NCI-H1694 treated with DMSO at 0.1 percent for 48 hours (cell line): ENCODE data around the gene ADA.

Experiments
- DNase-seq: peaks from one replicate; lab custom pipeline; 2025; lab: John Stamatoyannopoulos, UW

Gene ADA

DNA sequence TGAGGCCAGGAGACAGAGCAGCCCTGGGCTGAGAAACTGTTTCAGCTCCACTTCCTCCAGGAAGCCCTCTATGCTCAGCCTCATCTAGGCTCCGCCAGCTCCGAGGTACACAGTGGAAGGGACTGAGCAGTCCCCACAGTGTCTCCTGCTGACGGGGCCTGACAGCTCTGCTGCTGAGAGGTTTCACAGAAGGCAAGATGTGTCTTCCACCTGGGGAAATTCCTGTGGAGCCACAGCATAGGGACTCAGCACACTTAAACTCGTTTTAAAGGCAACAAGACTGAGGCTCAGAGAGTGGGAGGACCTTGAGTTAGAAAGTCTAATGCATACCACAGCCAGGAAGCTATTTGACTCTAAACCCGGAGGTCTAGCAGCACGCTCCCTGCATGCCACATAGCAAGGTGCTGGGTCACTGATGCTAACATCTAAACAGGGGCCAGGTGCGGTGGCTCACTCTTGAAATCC lies 6.8 kb downstream of the ADA start:
- no peak for DNase-seq

DNA sequence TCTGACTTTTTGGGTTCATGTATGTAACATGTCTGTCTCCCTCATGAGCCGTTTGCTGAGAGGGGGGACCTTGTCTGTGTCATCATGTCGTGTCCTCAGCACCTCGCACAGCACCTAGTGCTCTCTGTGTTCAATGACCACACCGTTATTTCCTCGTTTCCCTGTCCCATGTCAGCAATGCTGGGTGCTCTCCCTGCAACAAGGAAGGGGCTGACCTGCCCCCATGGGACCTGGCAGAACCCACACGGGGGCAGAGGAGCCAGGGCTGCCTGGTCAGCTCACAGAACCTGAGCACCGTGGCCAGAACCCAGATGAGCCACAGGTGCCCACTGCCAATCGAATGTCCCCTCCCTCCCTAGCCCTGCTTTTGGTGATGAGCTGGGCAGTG lies 7.3 kb downstream of the ADA start:
- no peak for DNase-seq

DNA sequence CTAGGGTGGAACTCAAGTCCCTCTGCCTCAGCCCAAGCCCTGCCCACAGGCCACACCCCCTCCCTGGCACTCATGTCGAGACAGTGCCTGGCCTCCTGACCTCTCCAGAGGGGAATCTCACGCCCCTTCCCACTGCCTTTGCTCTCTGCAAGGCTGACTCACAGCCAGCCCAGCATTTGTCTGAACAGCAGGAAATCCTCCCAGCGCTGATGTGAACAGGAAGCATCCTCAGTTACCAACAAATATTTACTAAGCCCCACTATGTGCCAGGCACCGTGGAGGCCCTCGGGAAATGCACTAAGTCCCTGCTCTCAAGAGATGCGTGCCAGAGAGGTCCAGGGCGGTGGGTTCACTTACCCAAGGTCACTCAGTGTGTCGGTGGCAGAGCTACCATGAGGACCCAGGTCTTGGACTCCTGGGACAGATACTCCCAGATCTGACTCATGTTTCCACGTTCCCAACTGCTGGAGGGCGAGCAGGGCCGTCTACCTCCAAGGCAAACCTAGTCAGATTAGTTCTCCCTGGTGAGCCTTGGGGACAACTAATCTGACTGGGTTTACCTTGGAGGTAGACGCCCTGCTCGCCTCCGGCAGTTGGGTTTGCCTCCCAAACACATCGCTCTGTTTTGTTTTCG lies 7.8 kb downstream of the ADA start:
- no peak for DNase-seq

DNA sequence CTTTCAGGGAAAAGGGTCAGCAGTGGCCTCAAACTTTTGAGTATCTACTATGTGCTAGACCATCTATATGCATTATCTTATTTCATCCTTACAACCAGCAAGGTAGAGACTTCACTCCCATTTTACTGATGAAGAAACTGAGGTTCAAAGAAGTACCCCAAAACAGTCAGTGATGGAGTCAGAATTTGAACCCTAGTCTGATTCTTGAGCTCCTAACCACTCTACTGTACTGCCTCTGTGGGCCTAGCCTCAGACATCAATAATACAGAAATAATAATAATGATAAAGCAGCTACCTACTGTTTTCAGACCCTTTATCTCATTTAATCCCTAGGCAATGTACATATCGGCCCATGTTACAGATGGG lies 8.4 kb downstream of the ADA start:
- no peak for DNase-seq

DNA sequence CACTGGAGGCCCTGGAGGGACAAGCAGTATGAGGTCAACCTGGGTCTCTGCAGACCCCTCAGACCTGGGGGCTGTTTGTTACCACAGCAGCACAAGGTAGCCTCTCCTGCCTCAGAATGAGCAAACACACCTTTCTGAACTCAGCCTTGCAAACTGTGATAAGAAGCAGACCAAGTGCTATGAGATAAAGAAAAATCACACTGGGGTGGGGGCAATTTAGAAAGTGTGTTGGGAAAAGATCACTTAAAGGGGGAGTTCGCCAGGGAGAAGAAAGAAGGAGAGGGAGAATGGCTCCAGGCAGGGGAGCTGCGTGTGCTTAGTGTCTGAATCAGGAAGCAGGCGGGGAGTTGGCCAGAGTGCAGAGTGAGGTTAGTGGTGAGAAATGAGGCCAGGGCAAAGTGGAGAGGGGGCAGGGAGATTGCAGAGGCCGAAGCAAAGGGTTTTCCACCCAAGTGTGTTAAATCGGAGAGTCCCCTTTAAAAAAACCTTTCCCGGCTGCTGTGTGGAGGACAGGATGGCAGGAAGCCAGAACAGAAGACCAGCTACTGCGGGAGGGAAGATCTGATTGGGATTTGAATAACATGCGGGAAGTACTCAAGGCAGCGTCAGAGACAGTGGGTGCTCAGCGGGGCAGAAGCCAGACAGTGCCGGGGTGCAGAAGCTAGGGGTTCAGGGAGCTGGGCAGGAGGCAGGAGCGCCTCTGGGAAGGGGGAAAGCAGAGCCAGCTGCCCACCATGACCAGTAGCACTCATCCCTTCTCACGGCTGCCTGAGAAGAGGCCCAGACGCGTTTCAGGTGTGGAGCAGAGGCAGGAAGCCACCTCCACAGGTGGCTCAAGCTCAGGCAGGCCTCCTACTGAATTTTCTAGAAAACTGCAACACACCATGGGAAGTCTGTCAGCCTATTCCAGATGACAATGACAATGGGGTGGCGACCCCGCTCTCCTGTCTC lies 9.0 kb downstream of the ADA start:
- DNase-seq, result no peak

DNA sequence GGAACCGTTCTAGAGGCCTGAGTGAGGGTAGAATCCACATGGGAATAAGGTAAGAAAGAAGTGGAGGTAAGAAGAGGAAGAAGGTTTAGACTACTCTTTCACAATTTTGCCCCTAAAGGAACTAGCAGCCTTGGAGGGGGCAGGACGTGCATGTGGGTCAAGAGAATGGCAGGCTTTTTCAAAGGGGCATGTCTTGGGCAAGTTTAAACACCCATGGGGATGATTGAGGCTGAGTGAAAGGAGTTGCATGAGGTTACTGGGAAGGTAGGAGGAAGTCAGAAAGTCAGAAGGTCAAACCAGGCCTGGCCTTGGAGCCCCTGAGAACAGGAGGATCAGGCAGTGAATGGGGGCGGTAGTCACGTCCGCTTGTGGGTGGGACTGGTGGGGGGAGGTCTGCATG lies 10.2 kb downstream of the ADA start:
- no peak for DNase-seq

DNA sequence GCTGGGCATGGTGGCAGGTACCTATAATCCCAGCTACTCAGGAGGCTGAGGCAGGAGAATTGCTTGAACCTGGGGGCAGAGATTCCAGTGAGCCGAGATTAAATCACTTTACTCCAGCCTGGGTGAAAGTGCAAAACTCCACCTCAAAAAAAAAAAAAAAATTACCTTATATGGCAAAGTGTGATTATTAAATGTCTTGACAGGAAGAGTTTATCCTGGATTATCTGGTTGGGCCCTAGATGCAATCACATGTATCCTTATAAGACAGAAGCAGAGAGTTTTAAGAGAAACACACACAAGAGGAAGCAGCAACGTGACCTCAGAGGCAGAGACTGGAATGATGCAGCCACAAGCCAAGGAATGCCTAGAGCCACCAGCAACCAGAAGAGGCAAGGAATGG lies 11.0 kb downstream of the ADA start:
- no peak for DNase-seq

DNA sequence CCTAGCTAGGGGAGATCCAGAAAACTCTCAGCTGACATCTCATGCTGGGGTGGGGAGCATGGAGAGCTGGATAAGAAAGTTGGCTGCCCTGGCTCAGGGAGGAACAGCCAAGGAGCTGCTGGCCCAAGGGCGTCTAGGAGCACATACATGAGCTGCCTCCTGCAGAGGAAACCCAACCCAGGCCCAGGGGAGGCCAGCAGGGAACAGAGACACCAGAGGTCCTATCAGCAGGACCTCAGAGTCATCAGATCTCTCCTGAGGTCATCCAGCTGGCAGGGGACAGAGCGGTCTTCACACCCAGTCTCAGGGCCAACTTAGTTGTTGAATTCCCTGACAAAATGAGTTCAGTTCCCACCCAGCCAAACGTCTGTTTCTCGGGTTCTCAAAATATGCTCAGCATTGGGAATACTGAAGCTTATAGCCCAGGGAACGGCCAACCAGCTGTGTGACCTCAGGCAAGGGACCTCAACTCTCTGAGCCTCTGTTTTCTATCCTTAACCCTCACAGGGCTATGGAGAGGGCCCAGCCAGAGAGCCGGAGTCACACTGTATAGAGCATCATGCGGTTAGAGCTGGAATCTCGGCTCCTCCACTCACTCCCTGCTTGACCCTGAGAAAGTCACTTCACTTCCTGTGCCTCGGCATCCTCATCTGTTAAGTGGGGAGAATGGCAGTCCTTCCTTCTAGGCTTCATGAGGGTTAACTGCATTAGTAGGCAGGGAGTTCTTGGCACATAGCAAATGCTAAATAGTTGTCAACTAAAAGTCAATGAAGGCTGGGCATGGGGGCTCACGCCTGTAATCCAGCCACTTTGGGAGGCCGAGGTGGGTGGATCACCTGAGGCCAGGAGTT lies 13.8 kb downstream of the ADA start:
- DNase-seq, result no peak

DNA sequence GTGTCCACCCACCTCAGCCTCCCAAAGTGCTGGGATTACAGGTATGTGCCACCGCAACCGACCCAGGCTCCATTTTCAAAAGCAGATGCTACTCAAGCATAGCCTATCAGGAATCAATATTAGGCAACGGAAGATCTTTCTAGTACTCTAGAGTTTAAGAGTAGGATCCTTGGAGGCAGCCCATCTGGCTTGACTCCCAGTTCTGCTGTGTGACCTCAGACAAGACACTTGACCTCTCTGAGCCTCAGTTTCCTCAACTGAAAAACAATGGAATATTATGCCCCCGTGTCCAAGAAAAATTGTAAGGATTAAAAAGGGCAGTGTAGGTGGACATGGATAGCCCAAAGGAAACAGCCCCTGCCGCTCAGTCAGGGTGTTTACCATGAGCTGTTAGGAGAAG lies 14.5 kb downstream of the ADA start:
- no peak for DNase-seq

DNA sequence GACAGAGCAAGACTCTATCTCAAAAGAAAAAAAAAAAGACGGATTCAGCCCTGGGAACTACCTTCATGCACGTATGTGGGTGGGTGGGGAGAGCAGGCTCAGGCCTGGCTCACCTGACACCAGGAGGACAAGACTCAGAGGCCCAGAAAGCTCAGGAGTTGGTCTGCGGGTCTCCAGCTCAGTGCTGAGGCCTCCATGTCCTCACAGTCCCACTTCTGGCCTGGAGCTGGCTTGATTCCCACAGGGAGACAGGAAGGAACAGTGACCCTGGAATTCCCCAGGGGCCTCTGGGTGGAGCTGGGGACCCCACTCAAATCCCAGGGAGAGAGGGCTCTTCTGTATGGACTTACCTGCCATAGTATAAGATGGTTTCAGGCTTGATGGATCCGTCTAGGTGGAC lies 15.6 kb downstream of the ADA start:
- no peak for DNase-seq

DNA sequence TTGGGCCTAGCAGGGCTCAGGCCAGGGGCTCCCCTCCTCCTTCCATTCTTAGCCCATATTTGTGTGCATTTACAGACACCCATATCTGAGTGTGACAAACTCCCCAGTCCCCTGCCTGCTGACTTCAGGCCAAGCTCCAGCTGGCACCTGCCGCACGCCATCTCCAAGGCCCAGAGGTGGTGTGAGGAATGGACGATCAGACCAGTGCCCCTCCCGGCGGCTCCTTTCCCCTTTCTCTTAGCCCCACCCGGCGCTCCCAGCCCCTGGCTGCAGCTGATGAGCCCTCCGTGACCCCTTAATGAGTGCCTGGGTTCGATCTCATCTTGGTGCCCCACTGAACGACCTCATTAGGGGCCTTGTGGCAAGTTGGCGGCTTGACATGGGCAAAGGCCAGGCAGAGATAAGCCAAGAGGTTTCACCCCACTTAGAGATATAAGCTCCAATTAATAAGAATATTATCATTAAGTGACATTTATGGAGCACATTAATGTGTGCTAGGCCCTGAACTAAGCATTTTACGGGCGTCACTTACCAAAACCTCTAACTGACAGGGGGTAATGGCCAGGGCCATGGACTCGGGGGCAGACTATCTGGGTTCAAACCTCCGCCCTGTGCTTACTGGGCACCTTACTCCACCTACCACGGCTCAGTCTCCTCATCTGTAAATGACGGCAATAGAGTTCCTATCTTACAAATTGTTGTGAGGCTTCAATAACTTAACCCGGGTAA lies 17.5 kb downstream of the ADA start:
- no peak for DNase-seq

DNA sequence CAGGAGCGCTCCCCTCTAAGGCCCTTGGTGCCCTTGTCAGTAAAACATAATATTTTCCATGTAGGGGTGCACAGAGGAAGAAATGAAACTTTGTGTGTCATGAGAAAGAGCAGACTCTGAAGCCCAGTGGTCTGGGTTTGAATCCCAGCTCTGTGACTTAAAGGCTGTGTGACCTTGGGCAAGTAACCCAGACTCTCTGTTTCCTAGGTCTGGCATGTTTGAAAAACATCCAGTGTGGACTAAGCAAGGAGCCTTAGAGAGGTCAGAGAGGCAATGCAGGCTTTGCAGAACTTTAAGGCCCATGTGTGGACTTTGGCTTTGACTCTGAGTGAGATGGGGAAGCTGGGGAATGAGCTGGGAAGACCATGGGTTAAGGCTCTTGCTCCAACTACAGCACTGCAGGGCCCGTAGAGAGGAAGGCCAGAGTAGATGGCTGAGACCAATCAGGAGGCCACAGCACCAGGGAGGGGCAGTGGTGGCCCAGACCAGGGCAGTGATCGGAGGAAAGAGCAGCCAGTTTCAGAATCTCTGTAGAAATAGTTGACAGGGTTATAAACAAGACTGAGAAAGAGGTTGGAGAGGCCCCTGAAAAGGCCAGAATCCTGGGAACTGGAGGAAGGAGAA lies 18.2 kb downstream of the ADA start:
- no peak for DNase-seq

DNA sequence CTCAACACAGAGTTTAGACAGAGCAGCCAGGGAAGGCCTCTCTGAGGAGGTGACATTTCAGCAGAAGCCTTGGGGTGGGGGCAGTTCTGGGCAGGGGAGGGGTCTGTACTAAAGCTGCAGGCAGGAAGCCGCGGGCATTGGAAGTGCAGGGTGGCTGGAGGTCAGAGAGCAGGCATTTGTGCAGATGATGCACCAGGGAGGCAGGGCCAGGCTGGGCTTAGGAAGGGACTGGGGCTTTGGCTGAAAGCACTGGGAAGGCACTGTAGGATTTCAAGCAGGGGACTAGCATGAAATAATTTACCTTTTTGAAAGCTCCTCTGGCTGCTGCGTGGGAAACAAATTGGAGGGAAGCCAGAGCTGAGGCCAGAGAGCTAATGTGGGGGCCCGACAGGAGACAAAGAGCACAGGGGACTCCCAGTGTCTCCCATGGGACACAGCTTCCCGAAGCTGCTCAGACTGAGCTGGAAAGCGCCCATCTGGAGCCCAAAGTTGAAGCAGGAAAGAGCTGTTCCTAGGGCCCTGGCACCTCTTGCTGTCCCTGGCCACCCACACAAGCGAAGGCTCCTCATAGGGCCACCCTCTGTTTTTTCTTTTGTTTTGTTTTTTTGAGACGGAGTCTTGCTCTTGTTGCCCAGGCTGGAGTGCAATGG lies 19.3 kb downstream of the ADA start:
- DNase-seq, result no peak

DNA sequence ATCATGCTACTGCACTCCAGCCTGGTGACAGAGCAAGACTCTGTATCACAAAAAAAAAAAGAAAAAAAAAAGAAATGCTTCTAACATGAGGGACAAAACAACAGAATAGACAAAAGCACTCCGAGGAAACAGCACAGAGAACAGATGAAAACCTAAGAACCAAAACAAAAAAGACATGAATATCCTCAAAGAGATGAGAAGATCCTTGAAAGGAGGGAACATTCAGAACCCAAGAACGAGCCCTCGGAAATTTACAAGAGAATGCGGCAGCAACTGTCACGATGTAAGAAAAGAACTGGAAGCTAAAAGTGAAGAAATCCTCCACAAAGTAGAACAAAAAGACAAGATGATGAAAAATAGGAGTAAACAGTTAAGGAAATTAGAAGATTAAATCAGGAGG lies 21.2 kb downstream of the ADA start:
- DNase-seq, result no peak

DNA sequence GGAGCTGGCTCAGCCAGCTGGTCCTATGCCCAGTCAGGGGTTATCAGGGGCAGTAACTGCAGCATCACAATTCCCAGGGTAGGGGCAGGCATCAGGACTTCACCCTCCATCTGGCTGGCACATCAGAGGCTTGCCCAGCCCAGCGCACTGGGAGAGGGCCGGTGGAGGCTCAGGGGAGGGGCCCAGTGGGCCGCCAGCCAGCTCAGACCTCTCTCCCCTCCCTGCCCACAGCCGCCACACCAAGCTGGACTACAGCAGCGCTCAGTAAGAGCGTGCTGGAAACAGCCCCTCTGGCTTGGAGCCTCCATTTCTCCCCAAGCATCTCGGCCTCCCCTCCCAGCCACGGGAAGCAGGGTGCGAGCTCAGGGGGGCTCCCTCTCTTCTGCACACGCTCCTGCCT lies 22.0 kb downstream of the ADA start:
- no peak for DNase-seq

DNA sequence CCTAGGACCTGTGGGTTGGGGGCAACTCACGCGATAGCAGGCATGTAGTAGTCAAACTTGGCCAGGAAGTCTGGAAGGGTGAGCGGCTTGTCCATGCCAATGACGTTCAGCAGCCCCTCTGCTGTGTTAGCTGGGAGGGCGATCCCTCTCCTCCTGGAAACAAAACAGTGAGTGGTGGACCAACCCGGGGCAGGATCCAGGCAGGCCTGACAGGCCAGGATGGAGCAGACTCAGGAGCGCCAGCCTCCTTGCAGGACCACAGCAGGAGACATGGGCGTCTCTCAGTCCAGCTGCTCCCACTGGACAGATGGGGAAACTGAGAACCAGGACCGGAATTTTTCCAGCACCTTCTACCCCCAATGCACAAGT lies 22.5 kb downstream of the ADA start:
- no peak for DNase-seq

DNA sequence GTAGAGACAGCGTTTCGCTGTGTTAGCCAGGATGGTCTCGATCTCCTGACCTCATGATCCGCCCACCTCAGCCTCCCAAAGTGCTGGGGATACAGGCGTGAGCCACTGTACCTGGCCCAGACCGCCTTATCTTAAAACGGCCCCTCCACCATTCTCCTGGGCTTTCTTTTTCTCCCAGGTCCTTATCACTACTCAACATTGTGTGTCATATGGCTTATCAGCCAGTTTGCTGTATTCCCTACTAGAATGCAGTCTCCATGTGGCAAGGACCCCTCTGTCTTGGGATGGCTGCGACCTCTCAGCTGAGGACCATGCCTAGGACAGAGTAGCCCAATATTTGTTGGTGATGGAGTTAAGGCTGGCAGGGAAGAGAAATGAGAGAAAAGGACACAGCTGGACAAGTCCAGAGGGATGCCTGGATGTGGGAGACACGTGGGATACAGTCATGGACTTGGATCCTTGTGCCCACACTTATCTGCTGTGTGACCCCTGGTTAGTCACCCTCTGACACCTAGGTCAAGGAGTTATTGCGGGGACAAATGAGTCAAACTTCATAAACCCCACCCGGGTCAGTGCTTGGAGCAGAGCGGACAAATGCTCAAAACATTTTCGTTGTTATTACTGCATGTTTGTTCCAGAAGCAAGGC lies 24.0 kb downstream of the ADA start:
- no peak for DNase-seq

DNA sequence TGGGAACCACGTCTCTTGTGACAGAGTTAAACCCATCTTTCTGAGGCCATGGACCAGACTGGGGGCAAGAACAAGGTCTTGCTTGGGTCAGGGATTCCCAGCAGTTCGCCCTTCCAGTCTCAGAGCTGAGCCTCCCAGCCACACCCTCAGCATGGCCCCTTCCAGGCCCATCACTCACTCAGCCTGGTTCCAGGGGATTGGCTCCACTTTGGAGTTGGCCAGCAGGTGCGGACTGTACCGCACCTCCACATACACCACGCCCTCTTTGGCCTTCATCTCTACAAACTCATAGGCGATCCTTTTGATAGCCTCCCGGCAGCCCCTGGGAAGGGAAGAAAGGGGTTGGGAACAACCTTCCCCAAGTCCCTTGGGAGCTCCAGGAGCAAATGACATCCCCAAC lies 25.2 kb downstream of the ADA start:
- no peak for DNase-seq

DNA sequence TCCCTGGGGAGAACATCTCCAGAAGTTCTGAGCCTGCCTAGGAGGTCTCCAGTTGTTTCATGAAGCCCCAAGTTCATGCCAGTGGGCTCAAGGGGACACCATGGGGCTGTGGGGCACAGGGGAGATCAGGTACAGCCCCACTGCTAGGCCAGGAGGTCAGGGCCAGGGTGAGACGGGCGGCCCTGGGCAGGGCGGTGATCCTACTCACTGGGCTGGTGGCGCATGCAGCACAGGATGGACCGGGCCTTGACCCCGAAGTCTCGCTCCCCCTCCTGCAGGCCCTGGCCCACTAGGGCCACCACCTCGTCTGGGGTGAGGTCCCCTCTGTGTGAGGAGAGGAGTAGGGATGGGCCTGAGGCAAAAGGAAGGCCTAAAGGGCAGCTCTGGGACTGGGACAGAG lies 26.1 kb downstream of the ADA start:
- no peak for DNase-seq

DNA sequence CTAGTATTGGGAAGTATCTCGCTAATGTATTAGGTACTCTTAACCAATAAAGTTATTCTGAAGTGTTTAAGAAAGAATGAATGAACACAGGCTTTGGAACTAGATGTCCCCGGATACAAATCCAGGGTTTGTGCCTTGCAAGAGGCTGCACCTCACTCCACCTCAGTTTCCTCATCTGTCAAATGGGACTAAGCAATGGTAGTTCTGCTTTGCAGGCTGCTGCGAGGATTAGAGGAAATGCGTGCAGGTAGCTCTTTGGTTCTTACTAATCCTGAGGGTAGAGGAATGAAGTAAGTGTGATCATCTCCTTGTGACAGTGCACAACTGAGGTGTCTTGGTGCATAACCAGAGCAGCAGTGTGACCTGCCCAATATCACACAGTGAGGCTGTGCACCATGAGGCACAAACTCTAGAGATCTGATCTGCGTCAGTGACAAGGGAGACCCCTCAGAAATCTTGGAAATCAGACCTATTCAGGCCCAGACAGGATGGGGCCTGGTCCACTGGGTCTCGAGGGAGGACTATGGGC lies 26.7 kb downstream of the ADA start:
- DNase-seq, result no peak
